ENCODE measurements around the gene GPR25.

The GPR25 gene

DNA sequence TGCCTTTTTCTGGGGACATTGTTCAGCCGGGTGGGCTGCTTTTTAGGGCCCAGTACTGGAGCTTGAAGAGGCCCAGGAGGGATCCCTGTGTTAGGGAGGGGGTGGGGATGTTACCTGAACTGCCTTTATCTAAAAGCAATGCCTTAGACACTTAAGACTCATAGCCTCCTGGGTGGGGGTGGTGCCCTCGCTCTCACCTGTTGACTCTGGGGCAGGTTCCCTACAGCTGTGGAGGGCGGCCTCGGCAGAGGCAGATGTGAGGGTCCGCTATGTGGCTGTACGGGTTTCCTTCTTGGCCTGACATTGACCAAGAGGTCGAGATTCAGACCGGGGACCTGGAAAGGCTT, 22.6 kb downstream of the GPR25 start:
- no peaks in the 10 kb centered on the region for H3K4me1 ChIP-seq
- H3K9me3 ChIP-seq (ENCODE audit: control insufficient read depth, low read length): no peaks in the 10 kb centered on the region
- H3K36me3 ChIP-seq (ENCODE audit: control insufficient read depth, insufficient read depth, low read length): no peaks in the 10 kb centered on the region
- H3K4me3 ChIP-seq (ENCODE audit: low read depth, low read length): no peak overlapping the region
- H3K79me2 ChIP-seq: no peaks in the 10 kb centered on the region
- TF ChIP-seq, protein P1, sequence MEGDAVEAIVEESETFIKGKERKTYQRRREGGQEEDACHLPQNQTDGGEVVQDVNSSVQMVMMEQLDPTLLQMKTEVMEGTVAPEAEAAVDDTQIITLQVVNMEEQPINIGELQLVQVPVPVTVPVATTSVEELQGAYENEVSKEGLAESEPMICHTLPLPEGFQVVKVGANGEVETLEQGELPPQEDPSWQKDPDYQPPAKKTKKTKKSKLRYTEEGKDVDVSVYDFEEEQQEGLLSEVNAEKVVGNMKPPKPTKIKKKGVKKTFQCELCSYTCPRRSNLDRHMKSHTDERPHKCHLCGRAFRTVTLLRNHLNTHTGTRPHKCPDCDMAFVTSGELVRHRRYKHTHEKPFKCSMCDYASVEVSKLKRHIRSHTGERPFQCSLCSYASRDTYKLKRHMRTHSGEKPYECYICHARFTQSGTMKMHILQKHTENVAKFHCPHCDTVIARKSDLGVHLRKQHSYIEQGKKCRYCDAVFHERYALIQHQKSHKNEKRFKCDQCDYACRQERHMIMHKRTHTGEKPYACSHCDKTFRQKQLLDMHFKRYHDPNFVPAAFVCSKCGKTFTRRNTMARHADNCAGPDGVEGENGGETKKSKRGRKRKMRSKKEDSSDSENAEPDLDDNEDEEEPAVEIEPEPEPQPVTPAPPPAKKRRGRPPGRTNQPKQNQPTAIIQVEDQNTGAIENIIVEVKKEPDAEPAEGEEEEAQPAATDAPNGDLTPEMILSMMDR (IDR thresholded peaks at IDR 0.05): no peak
- H3K4me2 ChIP-seq (ENCODE audit: low read length): no peak overlapping the region
- H3K27me3 ChIP-seq (ENCODE audit: control insufficient read depth, insufficient read depth, low read length): peaks cover 3% of the 10 kb centered on the region
- H2AFZ ChIP-seq: no peak overlapping the region
- H3K9ac ChIP-seq: no peak overlapping the region
- H3K27ac ChIP-seq: no peak overlapping the region

DNA sequence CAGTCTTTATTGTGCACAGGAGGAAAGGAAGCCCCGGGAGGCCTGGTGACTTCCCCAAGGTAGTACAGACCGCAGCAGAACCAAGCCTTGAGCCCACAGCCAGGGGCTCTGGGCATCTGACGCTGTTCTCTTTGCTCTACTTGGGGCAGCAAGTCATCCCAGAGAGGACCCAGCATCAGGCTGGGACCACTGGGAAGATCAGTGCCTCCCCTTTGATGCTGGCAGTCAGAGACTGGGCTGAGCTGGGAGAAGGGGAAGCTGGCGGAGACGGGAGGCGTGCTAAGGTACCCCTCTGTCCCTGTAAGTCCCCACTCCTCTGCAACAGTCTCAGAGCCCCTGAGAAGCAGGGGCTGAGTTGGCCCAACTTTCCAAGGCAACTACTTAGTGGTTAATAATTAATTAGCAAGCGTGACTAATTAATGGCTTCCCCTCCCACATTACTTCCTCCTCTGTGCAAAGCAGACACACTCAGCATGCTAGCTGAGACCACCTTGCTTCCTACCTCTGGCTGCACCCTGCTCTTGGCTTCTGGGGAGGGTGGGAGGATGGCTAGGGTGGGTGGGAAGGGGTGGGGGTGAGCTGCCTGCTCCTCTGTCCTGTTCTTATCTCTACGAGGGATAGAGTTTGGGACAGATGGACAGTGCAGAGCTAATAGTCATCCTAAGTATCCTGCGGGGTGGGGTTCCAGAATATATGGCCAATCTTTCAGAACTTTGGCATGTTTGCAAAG, 23.2 kb downstream of the GPR25 start:
- H3K4me2 ChIP-seq (ENCODE audit: low read length): no peak overlapping the region
- H3K9me3 ChIP-seq (ENCODE audit: control insufficient read depth, low read length): no peaks in the 10 kb centered on the region
- no peaks in the 10 kb centered on the region for H3K79me2 ChIP-seq
- TF ChIP-seq, protein P1 (IDR thresholded peaks at IDR 0.05): no peak
- no peaks in the 10 kb centered on the region for H3K4me1 ChIP-seq
- H3K27ac ChIP-seq: no peak overlapping the region
- H3K27me3 ChIP-seq (ENCODE audit: control insufficient read depth, insufficient read depth, low read length): no peaks in the 10 kb centered on the region
- no peak overlapping the region for H2AFZ ChIP-seq
- H3K4me3 ChIP-seq (ENCODE audit: low read depth, low read length): no peak overlapping the region
- no peaks in the 10 kb centered on the region for H3K36me3 ChIP-seq (ENCODE audit: control insufficient read depth, insufficient read depth, low read length)
- no peak overlapping the region for H3K9ac ChIP-seq

DNA sequence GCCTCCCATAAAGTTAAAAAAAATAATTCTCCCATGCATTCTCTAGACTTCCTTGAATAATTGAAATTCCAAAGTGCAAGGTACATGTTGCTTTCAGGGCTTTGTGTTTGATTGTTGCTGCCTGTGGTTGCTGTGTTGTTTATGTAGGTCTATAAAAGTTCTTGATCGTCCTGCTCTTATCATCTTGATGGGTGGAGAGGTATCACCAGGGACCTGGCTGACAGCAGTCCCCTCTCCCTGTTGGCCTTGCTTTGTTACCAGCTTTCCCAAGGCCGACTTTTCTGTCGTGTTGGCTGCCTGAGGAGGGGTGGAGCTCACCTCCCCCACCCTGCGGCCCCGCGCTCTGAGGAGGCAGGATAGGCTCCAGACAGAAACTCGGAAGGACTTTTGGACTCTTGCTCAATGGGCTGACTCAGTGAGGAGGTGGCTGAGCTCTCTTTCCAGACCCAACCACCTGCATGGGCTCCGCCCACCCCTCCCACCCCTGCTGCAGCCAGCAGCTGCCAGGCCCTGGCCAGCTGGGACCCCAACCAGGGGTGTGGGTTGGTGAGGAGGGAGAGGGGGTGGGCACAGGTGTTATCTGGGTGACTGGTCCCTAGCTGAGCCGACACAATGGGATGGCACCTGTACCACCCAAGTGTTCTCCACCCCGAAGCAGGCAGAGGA, 23.9 kb downstream of the GPR25 start:
- Histone ChIP-seq H3K4me3 (ENCODE audit: low read depth, low read length) (no peak overlapping the region), H3K79me2 (no peaks in the 10 kb centered on the region), H3K27ac (no peak overlapping the region), H3K9me3 (ENCODE audit: control insufficient read depth, low read length) (no peaks in the 10 kb centered on the region), H2AFZ (no peak overlapping the region), H3K4me2 (ENCODE audit: low read length) (no peak overlapping the region), H3K36me3 (ENCODE audit: control insufficient read depth, insufficient read depth, low read length) (no peaks in the 10 kb centered on the region), H3K27me3 (ENCODE audit: control insufficient read depth, insufficient read depth, low read length) (no peaks in the 10 kb centered on the region), H3K4me1 (no peaks in the 10 kb centered on the region), H3K9ac (no peak overlapping the region)
- TF ChIP-seq, protein P1 (IDR thresholded peaks at IDR 0.05): no peak

DNA sequence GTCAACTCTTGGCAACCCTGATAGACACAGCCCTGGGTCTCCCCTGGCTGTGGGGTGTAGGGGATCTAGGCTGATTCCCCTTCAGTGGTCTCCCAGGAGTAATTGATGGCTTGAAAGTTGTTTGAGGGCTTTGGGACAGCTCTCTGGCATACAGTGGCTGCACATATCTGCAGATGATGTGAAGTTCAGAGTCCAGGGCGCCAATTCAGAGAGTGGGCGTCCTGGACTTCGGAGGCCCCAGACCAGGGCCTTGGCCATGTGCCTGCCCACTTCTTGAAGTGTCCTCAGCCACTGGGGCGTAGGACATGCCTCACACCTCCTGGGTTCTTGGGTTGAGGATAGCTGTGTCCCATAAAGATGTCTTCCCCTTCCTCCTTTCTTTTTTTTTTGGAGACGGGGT, 24.5 kb downstream of the GPR25 start:
- Histone ChIP-seq H3K79me2 (no peaks in the 10 kb centered on the region), H3K4me1 (no peaks in the 10 kb centered on the region), H3K4me2 (ENCODE audit: low read length) (no peak overlapping the region), H3K36me3 (ENCODE audit: control insufficient read depth, insufficient read depth, low read length) (no peaks in the 10 kb centered on the region), H3K9me3 (ENCODE audit: control insufficient read depth, low read length) (no peaks in the 10 kb centered on the region), H3K9ac (no peak overlapping the region), H3K27me3 (ENCODE audit: control insufficient read depth, insufficient read depth, low read length) (no peaks in the 10 kb centered on the region), H3K4me3 (ENCODE audit: low read depth, low read length) (no peak overlapping the region), H2AFZ (no peak overlapping the region), H3K27ac (no peak overlapping the region)
- TF ChIP-seq, protein P1 (IDR thresholded peaks at IDR 0.05): no peak

DNA sequence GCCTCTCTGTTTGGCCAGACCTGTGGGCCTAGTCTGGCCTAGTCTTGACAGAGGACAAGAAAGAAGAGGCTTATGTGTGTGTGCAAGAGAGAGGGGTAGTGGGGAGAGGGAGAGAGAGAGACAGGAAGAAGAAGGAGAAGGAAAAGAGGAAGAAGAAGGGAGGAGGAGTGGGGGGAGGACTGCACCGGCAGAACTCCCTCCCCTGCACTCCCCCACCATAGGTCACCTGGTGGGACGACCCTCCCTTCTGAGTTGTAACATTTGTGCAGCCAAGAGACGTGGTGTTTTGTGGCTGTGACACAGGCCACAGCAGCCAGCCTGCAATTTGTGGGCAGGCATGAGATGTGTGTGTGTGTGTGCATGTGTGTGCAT, 26.2 kb downstream of the GPR25 start:
- no peak overlapping the region for H2AFZ ChIP-seq
- TF ChIP-seq, protein P1 (IDR thresholded peaks at IDR 0.05): no peak
- H3K79me2 ChIP-seq: no peaks in the 10 kb centered on the region
- H3K4me3 ChIP-seq (ENCODE audit: low read depth, low read length): no peak overlapping the region
- H3K36me3 ChIP-seq (ENCODE audit: control insufficient read depth, insufficient read depth, low read length): no peaks in the 10 kb centered on the region
- H3K4me1 ChIP-seq: no peaks in the 10 kb centered on the region
- no peaks in the 10 kb centered on the region for H3K9me3 ChIP-seq (ENCODE audit: control insufficient read depth, low read length)
- no peak overlapping the region for H3K9ac ChIP-seq
- H3K27ac ChIP-seq: no peak overlapping the region
- H3K4me2 ChIP-seq (ENCODE audit: low read length): no peak overlapping the region
- H3K27me3 ChIP-seq (ENCODE audit: control insufficient read depth, insufficient read depth, low read length): no peaks in the 10 kb centered on the region
